Measurements from ENCODE around the gene OLFML2A. TPM values are rescaled to one million over a fixed set of nuclear protein-coding genes. Genes with fewer than 3 reads are reported as not detected.

Gene OLFML2A
- total RNA-seq, 5 donors from 2014 or later (not counting 1 experiment from before 2014, with no cell fraction given): 0.07 to 0.18 (median 0.13) TPM; not detected in 2

DNA sequence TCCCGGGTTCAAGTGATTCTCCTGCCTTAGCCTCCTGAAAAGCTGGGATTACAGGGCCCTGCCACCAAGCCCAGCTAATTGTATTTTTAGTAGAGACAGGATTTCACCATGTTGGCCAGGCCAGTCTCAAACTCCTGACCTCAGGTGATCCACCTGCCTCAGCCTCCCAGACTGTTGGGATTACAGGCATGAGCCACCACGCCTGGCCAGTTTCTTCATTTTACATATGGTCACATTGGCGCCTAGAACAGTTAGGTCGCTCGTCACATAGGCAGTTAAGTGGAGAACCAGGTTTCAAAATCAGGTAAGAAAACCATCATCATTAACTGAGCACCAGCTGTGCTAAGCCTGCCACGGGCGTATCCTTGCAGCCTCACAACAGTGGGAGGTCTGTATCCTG lies 36.1 kb downstream of the OLFML2A start:
- H3K27ac Mint-ChIP-seq: no peak overlapping the region
- Histone ChIP-seq H3K27me3 (replicated peaks in 1 of 2; ENCODE audit: control insufficient read depth in 2 of 2, extremely low read depth in 1 of 2, insufficient read depth in 2 of 2, low read length in 1 of 2) (peaks cover 0 to 30% of the 10 kb centered on the region in 2 experiments), H3K27ac (ENCODE audit: low read length) (no peak overlapping the region), H3K36me3 (ENCODE audit: control insufficient read depth in 2 of 2, extremely low read depth in 1 of 2, insufficient read depth in 1 of 2, low read length in 1 of 2) (no peaks in the 10 kb centered on the region), H3K4me1 (ENCODE audit: control insufficient read depth in 1 of 2, extremely low read depth in 1 of 2, insufficient read depth in 2 of 2, low read length in 2 of 2) (no peaks in the 10 kb centered on the region), H3K4me3 (ENCODE audit: control insufficient read depth in 1 of 2, extremely low read depth in 1 of 2, low read length in 1 of 2) (no peak overlapping the region), H3K9me3 (no peaks in the 10 kb centered on the region)
- peaks cover 0 to under 1% (median 0%) of the 10 kb centered on the region in 3 donors for H3K4me1 Mint-ChIP-seq
- no peaks in the 10 kb centered on the region for H3K36me3 Mint-ChIP-seq
- H3K4me3 Mint-ChIP-seq: no peak overlapping the region
- ATAC-seq (replicated peaks in 1 of 4) (no peak), DNase-seq (no peak)
- ChIA-PET CTCF (no interaction called here), POLR2A (no interaction called here)
- H3K27me3 Mint-ChIP-seq: peaks cover 9% of the 10 kb centered on the region in 2 donors
- 83% methylated on average over 1 of the region's 7 CpGs for WGBS (ENCODE audit: insufficient coverage)
- no peaks in the 10 kb centered on the region for H3K9me3 Mint-ChIP-seq

DNA sequence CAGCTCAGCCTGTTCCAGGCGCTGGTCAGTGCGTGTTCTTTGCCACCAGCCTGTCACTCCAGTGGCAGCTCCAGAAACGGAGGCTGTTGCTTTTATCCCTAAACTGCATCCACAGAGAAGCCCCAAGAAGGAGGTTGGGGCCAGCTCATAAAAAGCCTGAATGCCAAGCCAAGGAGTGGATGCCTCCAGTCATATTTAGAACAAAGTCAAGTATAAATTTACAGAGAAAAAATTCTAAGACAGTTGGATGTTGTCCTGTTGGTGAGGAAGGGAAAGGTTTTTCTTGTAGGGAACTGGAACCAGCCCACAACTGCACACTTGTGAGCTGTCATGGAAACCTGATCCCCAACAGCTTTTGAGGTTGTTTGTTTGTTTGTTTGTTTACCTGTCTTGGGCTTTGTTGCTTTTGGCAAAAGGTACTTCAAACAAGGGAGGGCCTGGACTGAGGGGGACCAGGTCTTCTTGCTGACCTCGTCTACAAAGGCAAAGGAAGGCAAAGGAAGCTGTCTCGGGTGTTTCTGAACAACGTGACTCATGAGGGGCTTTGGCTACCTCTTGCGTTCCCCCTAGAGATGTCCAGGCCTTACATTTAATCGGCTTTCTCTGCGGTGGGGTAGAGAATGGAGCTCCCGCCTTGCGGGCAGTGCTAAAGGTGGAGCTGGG lies 36.7 kb downstream of the OLFML2A start:
- 91% methylated on average over 8 of the region's 11 CpGs for WGBS (ENCODE audit: insufficient coverage)
- DNase-seq: no peak
- Mint-ChIP-seq H3K4me3 (no peak overlapping the region), H3K9me3 (no peaks in the 10 kb centered on the region), H3K27me3 (peaks cover 6 to 14% of the 10 kb centered on the region in 2 donors), H3K4me1 (peaks cover 0 to 7% (median 4%) of the 10 kb centered on the region in 3 donors), H3K27ac (no peak overlapping the region), H3K36me3 (no peaks in the 10 kb centered on the region)
- no peak for ATAC-seq (replicated peaks in 1 of 4)
- Histone ChIP-seq H3K9me3 (no peaks in the 10 kb centered on the region), H3K4me3 (ENCODE audit: control insufficient read depth in 1 of 2, extremely low read depth in 1 of 2, low read length in 1 of 2) (no peak overlapping the region), H3K4me1 (ENCODE audit: control insufficient read depth in 1 of 2, extremely low read depth in 1 of 2, insufficient read depth in 2 of 2, low read length in 2 of 2) (no peaks in the 10 kb centered on the region), H3K27me3 (replicated peaks in 1 of 2; ENCODE audit: control insufficient read depth in 2 of 2, extremely low read depth in 1 of 2, insufficient read depth in 2 of 2, low read length in 1 of 2) (peaks cover 0 to 32% of the 10 kb centered on the region in 2 experiments), H3K36me3 (ENCODE audit: control insufficient read depth in 2 of 2, extremely low read depth in 1 of 2, insufficient read depth in 1 of 2, low read length in 1 of 2) (no peaks in the 10 kb centered on the region), H3K27ac (ENCODE audit: low read length) (no peak overlapping the region)
- ChIA-PET POLR2A (no interaction called here), CTCF (interaction anchor here in 1 of 2 donors (0.6 kb wide), 1 partner anchor 198 kb away, joined by 4 read pairs; no protein-coding TSS in a partner anchor)

DNA sequence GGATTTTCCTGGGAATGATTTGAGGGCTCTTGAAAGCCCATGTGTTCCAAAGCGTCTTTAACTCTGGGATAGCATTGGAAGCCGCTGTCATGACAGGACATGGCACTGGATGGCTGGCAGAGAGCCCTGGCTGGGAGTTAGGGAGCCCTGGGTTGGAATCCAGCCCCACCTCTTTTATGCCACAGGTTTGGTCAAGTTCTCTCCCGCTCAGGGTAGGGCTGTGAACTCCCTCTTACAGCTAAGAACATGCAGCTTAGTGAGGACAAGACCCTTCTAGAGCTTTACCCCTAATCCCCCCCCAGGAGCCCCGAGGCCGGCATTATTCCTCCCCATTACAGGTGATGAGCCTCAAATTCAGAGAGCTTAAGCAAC lies 37.2 kb downstream of the OLFML2A start:
- H3K27me3 ChIP-seq (replicated peaks in 1 of 2; ENCODE audit: control insufficient read depth in 2 of 2, extremely low read depth in 1 of 2, insufficient read depth in 2 of 2, low read length in 1 of 2): peaks cover 0 to 36% of the 10 kb centered on the region in 2 experiments
- no peak overlapping the region for H3K27ac Mint-ChIP-seq
- H3K4me3 Mint-ChIP-seq: no peak overlapping the region
- H3K36me3 ChIP-seq (ENCODE audit: control insufficient read depth in 2 of 2, extremely low read depth in 1 of 2, insufficient read depth in 1 of 2, low read length in 1 of 2): no peaks in the 10 kb centered on the region
- no peaks in the 10 kb centered on the region for H3K4me1 ChIP-seq (ENCODE audit: control insufficient read depth in 1 of 2, extremely low read depth in 1 of 2, insufficient read depth in 2 of 2, low read length in 2 of 2)
- H3K4me1 Mint-ChIP-seq: peaks cover 0 to 7% (median 4%) of the 10 kb centered on the region in 3 donors
- peaks cover 6 to 14% of the 10 kb centered on the region in 2 donors for H3K27me3 Mint-ChIP-seq
- POLR2A ChIA-PET: no interaction called here
- ATAC-seq (replicated peaks in 1 of 4): no peak
- H3K9me3 Mint-ChIP-seq: no peaks in the 10 kb centered on the region
- H3K9me3 ChIP-seq: no peaks in the 10 kb centered on the region
- CTCF ChIA-PET: interaction anchor here in 1 of 2 donors (0.6 kb wide), 1 partner anchor 198 kb away, joined by 4 read pairs; no protein-coding TSS in a partner anchor
- H3K27ac ChIP-seq (ENCODE audit: low read length): no peak overlapping the region
- WGBS (ENCODE audit: insufficient coverage): 86% methylated on average over 1 of the region's 5 CpGs
- no peak for DNase-seq
- no peaks in the 10 kb centered on the region for H3K36me3 Mint-ChIP-seq
- no peak overlapping the region for H3K4me3 ChIP-seq (ENCODE audit: control insufficient read depth in 1 of 2, extremely low read depth in 1 of 2, low read length in 1 of 2)

DNA sequence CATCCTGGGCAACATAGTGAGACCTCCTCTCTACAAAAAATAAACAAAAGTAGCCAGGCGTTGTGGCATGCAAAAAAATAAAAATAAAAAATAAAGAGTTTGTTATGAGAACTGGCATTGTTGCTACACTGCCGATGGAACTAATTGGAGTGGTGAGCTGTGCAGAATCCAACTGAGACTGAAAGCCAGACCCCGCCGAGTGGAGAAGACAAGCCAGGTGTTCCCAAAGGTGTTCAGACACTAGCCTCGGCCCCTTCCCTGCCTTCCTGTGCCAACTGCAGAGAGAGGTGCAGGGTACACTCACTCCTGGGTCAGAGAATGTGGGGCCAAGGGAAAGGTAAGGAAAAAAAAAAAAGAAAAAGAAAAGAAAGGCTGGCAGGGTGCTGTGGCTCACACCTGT lies 38.7 kb downstream of the OLFML2A start:
- peaks cover 0 to 44% of the 10 kb centered on the region in 2 experiments for H3K27me3 ChIP-seq (replicated peaks in 1 of 2; ENCODE audit: control insufficient read depth in 2 of 2, extremely low read depth in 1 of 2, insufficient read depth in 2 of 2, low read length in 1 of 2)
- H3K36me3 Mint-ChIP-seq: no peaks in the 10 kb centered on the region
- H3K27ac ChIP-seq (ENCODE audit: low read length): no peak overlapping the region
- POLR2A ChIA-PET: no interaction called here
- 92% methylated on average over 3 of the region's 5 CpGs for WGBS (ENCODE audit: insufficient coverage)
- H3K4me3 ChIP-seq (ENCODE audit: control insufficient read depth in 1 of 2, extremely low read depth in 1 of 2, low read length in 1 of 2): no peak overlapping the region
- H3K4me1 ChIP-seq (ENCODE audit: control insufficient read depth in 1 of 2, extremely low read depth in 1 of 2, insufficient read depth in 2 of 2, low read length in 2 of 2): no peaks in the 10 kb centered on the region
- no peaks in the 10 kb centered on the region for H3K36me3 ChIP-seq (ENCODE audit: control insufficient read depth in 2 of 2, extremely low read depth in 1 of 2, insufficient read depth in 1 of 2, low read length in 1 of 2)
- no peaks in the 10 kb centered on the region for H3K9me3 ChIP-seq
- ATAC-seq (replicated peaks in 1 of 4) (no peak), DNase-seq (no peak)
- H3K27ac Mint-ChIP-seq: no peak overlapping the region
- peaks cover 0 to 7% (median 4%) of the 10 kb centered on the region in 3 donors for H3K4me1 Mint-ChIP-seq
- no peaks in the 10 kb centered on the region for H3K9me3 Mint-ChIP-seq
- no peak overlapping the region for H3K4me3 Mint-ChIP-seq
- CTCF ChIA-PET: no interaction called here
- H3K27me3 Mint-ChIP-seq: peaks cover 12 to 20% of the 10 kb centered on the region in 2 donors

DNA sequence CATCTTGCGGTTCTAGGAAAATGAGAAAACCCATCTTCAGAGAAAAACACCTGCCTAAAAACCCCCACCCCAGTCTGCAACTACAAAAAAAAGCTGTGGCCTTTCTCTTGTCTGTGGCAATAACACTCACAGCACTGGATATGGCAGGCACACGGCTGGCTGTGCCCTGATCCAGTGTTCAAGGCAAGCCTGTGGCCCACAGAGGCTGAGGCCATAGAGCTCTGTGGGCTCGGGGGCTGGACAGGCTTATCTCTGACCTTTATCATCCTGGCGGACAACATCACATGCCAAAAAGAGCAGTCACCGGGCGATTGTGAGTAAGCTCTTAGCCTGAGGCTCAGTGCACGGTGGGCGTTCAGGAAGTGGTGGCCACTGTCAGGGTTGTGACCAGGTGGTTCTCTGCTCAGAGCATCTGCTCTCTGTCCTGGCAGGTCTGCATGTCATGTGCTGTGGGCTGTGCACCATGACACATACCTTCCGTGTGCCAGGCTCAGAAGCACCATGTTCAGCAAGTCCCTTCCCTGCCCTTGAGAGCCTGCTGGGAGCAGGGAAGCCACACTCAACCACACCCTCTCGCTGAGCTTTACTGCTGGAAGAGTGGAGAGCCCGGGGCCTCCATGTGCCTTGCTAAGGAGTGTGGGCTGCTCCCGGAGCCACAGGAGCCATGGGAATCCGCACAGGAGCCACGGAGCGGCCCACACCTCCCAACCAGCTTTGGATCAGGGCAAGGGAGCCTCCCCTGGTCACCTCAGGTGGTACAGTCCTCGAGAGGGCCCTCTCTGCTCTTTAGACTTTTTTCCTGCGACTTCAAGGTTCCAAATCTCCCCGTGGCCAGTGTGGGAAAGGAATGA lies 41.7 kb downstream of the OLFML2A start:
- no peak overlapping the region for H3K4me3 Mint-ChIP-seq
- Histone ChIP-seq H3K4me3 (ENCODE audit: control insufficient read depth in 1 of 2, extremely low read depth in 1 of 2, low read length in 1 of 2) (no peak overlapping the region), H3K27ac (ENCODE audit: low read length) (no peak overlapping the region), H3K36me3 (ENCODE audit: control insufficient read depth in 2 of 2, extremely low read depth in 1 of 2, insufficient read depth in 1 of 2, low read length in 1 of 2) (no peaks in the 10 kb centered on the region), H3K27me3 (replicated peaks in 1 of 2; ENCODE audit: control insufficient read depth in 2 of 2, extremely low read depth in 1 of 2, insufficient read depth in 2 of 2, low read length in 1 of 2) (peaks cover 0 to 35% of the 10 kb centered on the region in 2 experiments), H3K9me3 (no peaks in the 10 kb centered on the region), H3K4me1 (ENCODE audit: control insufficient read depth in 1 of 2, extremely low read depth in 1 of 2, insufficient read depth in 2 of 2, low read length in 2 of 2) (no peaks in the 10 kb centered on the region)
- ChIA-PET POLR2A (interaction anchor here in 1 of 2 donors (0.5 kb wide), 1 partner anchor 52 kb away, joined by 3 read pairs; no protein-coding TSS in a partner anchor), CTCF (no interaction called here)
- WGBS (ENCODE audit: insufficient coverage): 43% methylated on average over 11 of the region's 18 CpGs
- H3K4me1 Mint-ChIP-seq: peaks cover 0 to 7% (median 4%) of the 10 kb centered on the region in 3 donors
- H3K27ac Mint-ChIP-seq: no peak overlapping the region
- ATAC-seq (replicated peaks in 1 of 4) (no peak), DNase-seq (no peak)
- no peaks in the 10 kb centered on the region for H3K36me3 Mint-ChIP-seq
- H3K27me3 Mint-ChIP-seq: peaks cover 23 to 25% of the 10 kb centered on the region in 2 donors
- no peaks in the 10 kb centered on the region for H3K9me3 Mint-ChIP-seq

DNA sequence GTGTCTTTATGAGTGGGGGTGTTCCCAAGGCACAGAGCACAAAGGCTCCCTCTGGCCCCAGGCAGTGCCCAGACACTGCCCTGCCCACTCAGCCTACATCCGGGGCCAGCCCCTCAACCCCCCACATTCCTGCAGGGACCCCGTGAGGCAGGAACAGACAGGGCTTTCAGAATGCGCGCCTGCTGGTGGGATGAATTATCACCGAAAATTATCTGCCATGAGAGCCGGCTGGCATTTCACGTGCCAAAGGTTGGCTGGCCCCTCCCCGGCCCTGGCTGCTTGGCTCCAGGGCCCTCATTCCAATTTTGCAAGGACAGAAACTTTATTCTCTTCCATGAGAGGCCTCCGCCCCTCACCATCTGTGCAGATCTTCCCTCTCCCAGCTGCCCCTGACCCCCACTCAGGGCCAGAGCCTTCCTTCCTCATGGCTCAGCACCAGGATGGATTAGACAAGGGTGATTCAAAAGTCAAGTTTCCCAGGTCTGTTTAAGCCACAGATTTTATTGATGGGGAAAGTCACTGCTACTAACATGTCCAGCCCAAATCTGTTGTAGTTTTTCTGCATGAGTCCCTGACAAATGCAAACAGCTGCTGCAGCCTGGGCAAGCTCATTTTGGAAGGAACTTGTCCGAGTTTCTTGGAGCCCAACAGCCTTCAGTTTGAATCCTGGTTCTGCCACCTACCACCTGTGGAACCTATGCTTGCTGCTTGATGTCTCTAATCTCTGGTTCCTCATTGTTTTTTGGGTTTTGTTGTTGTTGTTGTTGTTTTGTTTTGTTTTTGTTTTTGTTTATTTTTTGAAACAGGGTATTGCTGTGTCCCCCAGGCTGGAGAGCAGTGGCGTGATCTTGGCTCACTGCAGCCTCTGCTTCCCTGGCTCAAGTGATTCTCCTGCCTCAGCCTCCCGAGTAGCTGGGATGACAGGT lies 44.0 kb downstream of the OLFML2A start:
- WGBS (ENCODE audit: insufficient coverage): 91% methylated on average over 9 of the region's 12 CpGs
- Mint-ChIP-seq H3K4me1 (peaks cover 0 to 7% (median 4%) of the 10 kb centered on the region in 3 donors), H3K9me3 (no peaks in the 10 kb centered on the region), H3K36me3 (no peaks in the 10 kb centered on the region), H3K27ac (no peak overlapping the region), H3K4me3 (no peak overlapping the region), H3K27me3 (peaks cover 19 to 23% of the 10 kb centered on the region in 2 donors)
- Histone ChIP-seq H3K27ac (ENCODE audit: low read length) (no peak overlapping the region), H3K27me3 (replicated peaks in 1 of 2; ENCODE audit: control insufficient read depth in 2 of 2, extremely low read depth in 1 of 2, insufficient read depth in 2 of 2, low read length in 1 of 2) (peaks cover 0 to 33% of the 10 kb centered on the region in 2 experiments), H3K36me3 (ENCODE audit: control insufficient read depth in 2 of 2, extremely low read depth in 1 of 2, insufficient read depth in 1 of 2, low read length in 1 of 2) (no peaks in the 10 kb centered on the region), H3K4me1 (ENCODE audit: control insufficient read depth in 1 of 2, extremely low read depth in 1 of 2, insufficient read depth in 2 of 2, low read length in 2 of 2) (no peaks in the 10 kb centered on the region), H3K4me3 (ENCODE audit: control insufficient read depth in 1 of 2, extremely low read depth in 1 of 2, low read length in 1 of 2) (no peak overlapping the region), H3K9me3 (no peaks in the 10 kb centered on the region)
- ChIA-PET POLR2A (no interaction called here), CTCF (no interaction called here)
- ATAC-seq (replicated peaks in 1 of 4) (no peak), DNase-seq (no peak)

Data from T-cell (primary cell).